ENCODE results near the gene LHX1.

DNA sequence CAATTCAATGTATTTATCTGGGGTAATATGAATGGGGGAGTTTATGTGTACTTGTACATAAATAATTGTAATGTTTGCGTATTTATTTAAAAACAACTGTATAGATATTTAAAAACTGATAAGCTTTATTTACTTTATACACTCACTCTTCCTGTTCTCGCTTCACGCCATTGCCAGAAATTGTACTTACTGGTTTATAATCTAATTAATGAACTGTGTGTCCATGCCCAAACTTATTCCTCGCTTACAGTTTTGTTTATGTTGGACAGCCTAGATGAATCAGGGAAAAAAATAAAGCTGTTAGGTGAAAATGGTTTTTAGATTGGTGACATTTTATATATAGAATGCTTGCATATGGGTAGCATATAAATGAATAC is 42.3 kb downstream of the LHX1 start:
- TF ChIP-seq, protein P1, sequence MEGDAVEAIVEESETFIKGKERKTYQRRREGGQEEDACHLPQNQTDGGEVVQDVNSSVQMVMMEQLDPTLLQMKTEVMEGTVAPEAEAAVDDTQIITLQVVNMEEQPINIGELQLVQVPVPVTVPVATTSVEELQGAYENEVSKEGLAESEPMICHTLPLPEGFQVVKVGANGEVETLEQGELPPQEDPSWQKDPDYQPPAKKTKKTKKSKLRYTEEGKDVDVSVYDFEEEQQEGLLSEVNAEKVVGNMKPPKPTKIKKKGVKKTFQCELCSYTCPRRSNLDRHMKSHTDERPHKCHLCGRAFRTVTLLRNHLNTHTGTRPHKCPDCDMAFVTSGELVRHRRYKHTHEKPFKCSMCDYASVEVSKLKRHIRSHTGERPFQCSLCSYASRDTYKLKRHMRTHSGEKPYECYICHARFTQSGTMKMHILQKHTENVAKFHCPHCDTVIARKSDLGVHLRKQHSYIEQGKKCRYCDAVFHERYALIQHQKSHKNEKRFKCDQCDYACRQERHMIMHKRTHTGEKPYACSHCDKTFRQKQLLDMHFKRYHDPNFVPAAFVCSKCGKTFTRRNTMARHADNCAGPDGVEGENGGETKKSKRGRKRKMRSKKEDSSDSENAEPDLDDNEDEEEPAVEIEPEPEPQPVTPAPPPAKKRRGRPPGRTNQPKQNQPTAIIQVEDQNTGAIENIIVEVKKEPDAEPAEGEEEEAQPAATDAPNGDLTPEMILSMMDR (IDR thresholded peaks at IDR 0.05; ENCODE audit: low read depth, low read length, poor library complexity, severe bottlenecking): no peak
- no peak for TF ChIP-seq EZH2phosphoT487 (IDR thresholded peaks at IDR 0.05; ENCODE audit: borderline replicate concordance, low read length)
